HG02763 (cell line): ENCODE data around the gene MED12L.
"Not testable (repeated sequence)": the region's sequence is repeated elsewhere in the genome, so short reads cannot be mapped to it uniquely, and the experiment has no call there.

ENCODE experiments used
- ATAC-seq: cut with Tn5 transposase; IDR thresholded peaks from one replicate; pipeline ENCODE4 v1.9.1; 2021; ENCODE audit warnings: mild to moderate bottlenecking, moderate library complexity; ENCODE audit not compliant: unreplicated experiment

MED12L gene

DNA sequence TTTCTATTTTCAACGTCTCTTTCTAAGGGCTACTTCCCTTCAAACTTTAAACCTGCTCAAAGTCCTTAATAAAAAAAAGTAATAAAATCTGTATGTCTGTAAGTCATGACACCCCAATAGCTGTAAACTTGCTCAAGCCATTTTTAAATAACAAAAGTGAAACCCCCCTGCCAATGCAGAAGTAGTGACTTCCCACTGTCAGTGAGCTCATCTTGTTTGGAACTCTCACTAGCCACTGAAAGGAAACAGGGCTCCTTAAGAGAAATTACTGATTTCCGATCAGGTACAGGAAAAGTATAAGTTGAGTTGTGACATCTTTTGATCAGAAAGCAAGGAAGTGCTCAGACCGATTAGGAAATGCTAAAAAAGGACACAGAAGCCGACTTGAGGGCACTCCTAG, 145.2 kb downstream of the MED12L start:
- no peak for ATAC-seq

DNA sequence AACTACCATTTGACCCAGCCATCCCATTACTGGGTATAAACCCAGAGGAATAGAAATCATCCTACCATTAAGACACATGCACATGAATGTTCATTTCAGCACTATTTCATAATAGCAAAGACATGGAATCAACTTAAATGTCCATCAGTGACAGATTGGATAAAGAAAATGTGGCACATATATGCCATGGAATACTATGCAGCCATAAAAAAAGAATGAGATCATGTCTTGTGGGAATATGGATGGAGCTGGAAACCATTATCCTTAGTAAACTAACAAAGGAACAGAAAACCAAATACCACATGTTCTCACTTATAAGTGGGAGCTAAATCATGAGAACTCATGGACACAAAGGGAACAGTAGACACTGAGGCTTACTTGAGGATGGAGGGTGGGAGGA, 146.9 kb downstream of the MED12L start:
- ATAC-seq, result not testable (repeated sequence)

DNA sequence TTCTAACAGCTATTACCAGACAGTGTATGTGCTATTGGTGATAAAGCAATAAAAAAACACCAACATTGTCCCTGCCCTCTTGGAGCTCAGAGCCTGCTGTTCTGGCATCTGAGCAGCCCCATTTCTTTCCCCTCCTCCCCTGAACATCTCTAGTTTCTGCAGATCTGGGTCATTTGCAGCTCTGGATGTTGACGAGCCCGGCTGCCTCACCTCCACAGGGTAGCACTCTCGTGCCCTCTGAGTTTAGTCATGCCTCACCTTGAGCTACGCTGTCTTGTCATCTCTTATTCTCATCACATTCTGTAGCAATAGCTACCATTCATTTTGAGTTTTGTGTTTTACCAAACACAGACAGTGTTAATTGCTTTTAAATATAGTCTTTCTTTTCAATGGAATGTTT, 147.5 kb downstream of the MED12L start:
- ATAC-seq, result no peak

DNA sequence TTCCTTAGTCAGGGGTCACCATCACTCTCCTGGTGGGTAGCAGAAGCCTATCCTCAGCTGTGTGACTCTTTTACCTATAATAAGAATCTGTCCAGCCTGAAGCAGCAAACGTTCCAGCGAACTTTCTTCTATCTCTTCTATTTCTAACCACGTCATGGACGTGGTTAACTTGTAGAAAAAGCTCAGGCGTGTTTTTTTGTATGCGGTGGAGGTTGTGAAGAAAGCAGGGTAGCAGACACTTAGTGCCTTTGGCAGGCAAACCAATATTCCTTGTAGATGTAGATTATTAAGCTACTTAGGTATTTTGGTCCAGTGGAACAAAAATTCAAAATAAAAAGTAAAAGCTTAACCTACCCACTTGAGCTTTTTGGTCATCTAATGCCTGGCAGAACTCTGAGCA, 149.4 kb downstream of the MED12L start:
- no peak for ATAC-seq

DNA sequence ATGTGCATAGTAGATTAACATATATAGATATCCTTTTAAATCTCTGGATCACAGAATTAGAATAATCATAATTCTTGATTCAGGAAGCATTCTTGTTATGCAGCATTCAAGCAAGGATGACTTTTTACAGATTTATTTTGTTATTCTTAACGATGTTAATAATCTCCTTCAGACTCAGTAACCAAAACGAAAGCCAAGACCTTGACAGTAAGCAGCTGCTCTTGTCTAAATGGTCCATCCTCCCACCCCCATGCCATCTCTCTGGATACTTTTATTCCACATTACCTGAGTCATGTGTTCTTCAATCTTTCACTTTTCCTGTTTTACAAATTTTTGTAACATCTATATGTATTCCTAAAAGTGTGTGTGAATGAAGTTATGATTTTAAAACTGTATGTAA, 150.9 kb downstream of the MED12L start:
- no peak for ATAC-seq

DNA sequence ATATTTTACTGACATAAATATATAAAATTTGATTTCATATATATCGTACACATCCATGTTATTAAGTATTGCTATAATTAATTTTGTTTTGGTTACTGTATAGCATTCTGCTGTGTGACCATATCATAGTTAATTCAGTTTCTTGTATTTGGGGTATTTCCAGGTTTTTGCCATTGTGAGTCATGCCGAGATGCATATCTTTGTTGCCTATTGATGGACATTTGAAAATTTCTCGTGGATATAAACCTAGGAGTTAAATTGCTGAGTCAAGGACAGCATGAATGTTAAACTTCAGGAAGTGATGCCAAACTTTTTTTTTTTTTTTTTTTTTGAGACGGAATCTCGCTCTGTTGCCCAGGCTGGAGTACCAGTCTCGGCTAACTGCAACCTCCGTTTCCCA, 151.3 kb downstream of the MED12L start:
- ATAC-seq, result no peak

DNA sequence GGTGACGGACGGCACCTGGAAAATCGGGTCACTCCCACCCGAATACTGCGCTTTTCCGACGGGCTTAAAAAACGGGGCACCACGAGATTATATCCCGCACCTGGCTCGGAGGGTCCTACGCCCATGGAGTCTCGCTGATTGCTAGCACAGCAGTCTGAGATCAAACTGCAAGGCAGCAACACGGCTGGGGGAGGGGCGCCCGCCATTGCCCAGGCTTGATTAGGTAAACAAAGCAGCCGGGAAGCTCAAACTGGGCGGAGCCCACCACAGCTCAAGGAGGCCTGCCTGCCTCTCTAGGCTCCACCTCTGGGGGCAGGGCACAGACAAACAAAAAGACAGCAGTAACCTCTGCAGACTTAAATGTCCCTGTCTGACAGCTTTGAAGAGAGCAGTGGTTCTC, 156.5 kb downstream of the MED12L start:
- not testable (repeated sequence) for ATAC-seq

DNA sequence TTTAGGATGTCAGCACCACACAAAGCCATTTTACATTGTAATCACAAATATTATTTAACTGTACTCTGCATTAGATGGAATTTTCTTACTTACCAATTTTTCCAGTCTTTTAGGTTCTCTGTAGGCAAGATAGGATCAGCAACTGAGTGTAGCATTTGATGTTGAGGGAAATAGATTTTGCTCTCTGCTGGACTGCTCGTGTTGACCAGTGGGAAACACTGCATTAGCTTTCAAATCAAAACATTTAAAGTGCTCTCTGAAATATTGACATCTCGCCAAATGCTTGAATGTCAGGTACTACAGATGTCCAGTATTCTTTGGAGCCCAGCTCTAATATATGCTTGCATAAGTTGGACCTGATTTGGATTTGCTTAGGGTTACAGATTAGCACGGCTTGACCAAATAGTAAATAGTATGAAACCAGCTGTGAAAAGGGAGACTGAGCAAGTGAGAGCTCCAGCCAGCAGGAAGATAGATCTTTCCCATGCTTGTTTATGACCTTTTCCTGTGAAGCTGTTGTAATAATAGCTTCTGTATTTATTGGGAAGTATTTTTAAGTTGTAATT, 163.4 kb downstream of the MED12L start:
- ATAC-seq, result no peak

DNA sequence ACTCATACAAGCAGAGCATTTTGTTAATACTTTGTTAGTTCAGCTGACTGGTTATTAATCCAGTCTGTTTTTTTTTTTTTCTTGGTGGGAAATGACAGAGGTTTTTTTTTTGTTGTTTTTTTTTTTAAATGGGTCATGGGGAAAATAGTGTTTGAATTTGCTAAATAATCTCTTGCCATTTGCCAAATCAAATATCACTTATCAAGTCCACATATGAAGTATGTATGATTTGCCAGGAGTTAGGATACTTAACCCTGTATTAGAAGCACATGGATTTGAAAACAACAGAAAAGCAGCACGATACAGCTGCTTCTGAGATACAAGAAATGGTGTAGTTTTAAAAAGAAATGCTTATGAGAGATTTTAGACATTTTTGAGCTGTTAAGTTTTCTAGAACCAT, 171.3 kb downstream of the MED12L start:
- no peak for ATAC-seq

DNA sequence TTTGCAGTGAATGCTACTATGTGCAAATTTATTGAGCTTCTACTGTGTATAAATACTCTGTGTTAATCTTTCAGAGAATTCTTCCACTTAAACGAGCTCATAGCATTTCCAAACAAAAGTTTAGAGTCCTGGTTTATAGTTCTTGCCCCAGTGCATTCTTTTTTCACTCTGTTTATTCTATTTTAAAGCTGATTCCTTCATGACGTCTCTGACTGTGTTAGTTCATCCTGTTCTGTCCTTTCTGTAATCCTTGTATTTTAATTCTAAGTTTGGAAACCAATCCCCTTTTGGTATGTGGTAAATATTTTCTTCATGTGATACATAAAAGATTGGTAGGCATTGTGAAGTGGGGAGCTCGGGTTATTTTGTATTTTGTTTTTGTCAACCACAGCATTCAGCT, 174.2 kb downstream of the MED12L start:
- ATAC-seq, result no peak

DNA sequence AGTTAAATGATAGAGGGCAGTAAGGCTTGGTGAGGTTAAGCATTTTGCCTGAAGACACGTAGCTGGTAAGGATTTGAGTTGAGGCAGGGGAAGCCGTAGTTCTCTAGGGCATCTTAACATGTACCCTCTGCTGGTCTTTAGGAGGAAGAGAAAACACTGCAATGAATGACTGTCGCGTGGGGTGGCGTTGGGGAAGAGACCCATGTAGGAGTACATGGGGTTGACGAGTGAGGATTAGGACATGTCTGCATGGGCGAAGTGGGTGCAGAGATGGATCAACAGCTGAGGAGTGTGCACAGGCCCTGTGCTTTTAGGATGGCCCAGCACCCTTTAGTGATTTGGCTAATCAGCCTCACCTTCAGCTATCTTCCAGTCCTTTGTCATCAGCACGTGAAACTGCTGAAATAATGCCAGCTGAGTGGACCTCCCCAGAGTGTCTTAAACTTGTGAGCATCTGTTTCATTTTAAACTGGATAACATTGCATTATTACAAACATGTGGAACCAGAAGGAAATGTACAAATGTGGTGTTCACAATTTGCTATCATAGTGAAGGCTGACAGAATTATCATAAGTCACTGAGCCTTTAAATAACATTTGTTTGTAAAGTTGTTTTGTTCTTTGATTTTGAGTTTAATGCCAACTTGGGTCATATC, 177.5 kb downstream of the MED12L start:
- no peak for ATAC-seq

DNA sequence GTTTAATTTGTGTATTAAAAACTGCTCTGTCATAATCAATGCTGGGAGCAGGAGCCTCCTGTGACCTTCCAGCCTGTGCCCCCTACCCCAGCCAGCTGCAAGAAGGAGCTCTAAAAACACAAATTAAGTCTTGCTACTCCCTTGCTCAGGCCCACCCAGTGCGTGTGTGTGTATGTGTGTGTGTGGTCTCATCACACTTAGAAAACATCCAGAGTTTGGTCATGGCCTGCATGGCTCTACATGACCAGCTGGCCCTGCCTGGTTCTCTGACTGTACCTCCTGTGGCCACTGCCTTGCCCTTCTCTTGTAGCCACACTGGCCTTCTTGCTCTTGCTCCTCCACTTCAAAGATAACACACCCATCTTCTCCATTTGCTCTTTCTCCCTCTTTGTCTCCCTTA, 179.1 kb downstream of the MED12L start:
- no peak for ATAC-seq

DNA sequence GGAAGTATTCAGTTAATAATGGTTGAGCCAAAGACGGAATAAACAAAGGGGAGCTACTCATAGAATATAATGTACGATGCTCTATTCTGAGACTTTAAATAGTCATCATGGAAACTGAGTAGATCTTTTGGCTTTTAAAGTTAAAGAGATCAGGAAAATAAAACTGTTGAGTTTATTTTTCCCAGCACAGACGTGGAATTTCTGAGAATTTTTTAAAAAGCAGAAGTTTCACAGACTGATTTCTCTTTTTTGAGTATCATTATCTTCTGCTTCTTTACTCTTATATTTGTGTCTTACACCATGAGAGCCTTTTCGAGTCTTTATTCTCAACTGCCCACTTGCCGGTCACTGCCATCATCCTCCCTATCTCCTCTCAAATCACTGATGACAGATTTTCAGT, 179.7 kb downstream of the MED12L start:
- no peak for ATAC-seq

DNA sequence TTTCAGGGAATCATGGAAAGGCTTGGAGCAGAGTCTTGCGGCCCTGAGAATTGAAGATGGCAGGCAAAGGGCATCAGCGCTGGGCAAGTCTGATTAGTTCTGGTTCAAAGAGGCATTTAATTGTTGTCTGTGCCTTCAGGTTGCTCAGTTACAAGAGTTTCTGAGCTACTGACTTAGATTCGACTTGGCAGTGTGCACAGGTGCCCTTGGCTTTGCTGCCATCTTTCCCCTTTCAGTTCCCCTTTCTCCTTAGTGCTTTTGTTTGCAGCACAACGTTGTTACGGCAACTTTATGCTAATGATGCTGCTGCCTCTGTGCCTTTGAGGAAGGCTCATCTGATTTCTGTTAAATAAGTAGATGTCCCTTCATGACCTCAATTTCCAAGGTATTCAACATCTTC, 180.4 kb downstream of the MED12L start:
- peak; percentile 98 for ATAC-seq

DNA sequence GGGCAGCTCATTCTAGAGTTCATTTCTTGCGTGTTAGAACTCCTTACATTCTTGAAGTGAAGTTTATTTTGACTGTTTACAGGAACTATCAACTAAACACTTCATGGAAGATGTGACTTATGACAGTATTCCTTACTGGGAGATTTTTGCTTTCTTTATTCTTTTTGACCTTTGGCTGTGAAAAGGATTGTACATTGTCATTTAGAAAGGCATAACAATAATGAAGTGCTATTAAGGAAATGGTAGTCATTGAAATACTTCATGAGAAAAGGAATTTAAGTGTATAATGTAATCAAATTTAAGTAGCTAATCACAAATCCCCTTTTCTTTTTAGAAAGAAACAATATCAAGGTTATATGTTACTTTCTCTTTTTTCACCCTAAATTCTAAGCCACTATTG, 181.6 kb downstream of the MED12L start:
- ATAC-seq, result no peak

DNA sequence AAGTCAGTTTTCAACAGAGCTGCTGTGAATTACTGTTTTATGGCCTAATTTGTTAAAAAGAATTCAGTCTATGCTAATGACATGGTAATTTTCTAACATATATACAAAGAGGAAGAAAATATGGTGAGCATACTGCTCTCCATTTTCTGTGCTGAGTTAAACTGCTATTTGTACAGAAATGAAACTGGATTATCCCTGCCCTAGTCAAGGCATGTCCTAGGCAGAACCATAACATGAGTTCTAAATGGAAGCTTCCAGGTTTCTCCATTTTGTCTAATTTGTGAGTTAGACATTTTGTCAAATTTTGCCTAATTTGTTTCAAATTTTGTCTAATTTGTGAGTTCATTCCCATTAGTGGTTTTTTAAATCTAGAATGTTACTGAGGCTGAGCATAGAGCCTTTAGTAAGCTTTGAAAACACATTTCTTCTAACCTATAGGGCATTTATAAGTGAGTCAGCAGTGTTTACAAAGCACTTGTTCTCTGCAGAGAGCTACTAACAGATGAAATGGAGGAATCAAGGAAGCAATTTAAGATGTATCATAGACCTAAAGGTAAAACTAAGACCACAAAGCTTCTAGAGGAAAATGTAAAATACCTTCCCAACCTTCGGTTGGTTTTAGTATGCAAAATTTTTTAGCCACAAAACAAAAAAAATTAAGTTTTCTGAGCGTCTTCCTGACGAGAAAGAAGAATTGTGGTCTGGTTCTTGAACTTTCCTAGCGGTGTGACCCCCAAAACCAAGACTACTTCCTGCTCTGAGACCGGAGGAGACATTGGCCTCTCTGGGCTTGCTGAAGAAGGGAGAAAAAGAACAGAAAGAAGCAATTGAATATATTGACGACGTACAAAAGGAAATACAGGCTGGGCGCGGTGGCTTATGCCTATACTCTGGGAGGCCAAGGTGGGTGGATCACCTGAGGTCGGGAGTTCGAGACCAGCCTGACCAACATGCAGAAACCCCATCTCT, 183.1 kb downstream of the MED12L start:
- ATAC-seq, result peak; percentile 54

DNA sequence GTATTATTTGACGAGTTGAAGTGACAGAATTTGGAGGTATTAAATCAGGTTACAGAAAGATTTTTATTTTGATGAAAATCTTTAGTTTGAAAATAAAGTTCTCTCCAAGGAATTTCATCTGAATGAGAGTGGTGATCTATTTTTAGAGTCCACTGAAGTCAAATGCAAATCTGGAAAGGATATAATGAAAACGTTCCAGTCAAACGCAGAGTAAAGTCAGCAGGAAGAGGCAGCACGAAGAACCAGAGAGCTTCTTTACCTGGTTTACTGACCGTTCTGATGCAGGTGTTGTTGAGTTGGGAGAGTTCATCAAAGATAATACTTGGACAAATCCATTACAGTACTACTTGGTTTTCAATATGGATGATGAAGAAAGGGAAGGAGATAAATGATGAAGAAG, 184.2 kb downstream of the MED12L start:
- ATAC-seq, result no peak

DNA sequence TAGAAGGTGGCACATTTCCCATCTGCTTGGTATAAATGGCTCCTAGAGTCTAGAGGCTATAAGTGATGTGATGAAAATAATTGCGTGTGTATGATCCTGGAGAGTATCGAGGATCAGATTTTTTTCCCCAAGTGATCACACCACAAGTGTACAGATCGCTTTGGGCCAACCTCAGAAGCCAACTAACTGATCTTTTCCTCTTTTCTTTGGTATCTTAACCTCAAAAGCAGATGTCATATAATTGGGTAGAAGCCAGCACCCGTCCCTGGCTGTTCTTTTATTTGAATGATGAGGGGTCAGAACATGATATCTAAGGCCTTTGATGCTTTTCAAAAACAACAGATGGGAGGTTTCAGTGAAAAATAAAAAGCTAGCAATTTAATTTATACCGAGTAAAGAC, 189.6 kb downstream of the MED12L start:
- ATAC-seq, result no peak

DNA sequence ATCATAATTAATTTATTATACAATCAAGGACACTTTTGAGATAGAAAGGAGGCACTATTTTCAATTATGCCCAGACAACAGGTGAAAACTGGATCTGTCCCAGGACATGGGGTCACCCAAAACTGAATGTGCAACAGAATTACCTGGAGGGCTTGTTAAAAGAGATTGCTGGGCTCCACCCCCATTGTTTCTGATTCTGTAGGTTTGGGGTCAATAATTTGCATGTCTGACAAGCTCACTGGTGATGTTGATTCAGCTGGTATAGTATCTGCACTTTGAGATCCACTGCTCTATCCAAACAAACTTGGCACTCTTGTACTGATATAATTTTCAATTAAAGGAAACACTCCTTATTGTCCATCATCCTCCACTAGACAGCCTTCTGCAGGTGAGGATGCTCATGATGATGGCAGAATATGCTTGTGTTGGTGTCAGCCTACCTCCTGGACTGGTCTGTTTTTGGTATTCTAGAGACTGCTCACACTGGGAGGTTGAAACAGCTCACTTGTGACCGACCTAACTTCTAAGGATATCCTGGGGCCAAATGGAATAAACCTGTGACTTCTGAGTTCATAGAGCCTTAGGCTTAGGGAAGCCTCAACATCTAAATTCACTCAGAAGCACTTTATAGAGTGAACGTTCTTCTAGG, 190.7 kb downstream of the MED12L start:
- ATAC-seq, result no peak

DNA sequence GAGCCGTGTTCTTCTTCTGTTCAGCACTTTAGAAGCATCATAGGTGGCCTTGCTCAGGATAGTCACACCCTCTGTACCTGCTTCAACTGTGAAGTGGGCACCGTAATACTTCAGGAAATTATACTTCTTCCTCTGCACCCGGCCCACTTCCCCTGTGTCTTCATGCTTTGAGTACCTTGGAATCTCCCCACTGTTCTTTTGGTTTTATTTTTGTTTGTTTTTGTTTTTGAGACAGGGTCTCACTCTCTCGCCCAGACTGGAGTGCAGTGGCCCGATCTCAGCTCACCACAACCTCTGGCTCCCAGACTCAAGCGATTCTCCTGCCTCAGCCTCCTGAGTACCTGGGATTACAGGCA, 191.2 kb downstream of the MED12L start:
- no peak for ATAC-seq

DNA sequence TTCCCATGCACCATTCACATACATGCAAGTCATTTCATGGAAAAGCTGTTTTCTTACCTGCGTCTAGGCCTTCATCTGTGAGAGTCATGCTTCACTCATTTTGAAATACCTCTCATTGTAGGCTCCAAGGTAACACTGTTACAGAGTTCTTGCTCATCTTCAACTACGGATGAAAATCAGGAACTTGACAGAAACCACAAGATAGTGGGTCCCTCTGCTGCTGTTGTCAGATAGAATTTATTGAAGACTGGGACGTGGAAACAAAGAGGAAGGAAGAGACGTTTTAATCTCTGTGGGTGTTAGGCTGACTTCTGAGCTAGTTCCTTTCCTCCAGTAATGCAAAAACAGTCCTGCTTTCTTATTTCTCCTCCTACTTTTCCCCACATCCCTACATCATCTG, 192.8 kb downstream of the MED12L start, which contains the start of gene P2RY14:
Gene P2RY14, minus strand, starts transcription at position 313 of the 400 bp plus-strand sequence. CDS start 64,226 bp downstream, outside the sequence.
- no peak for ATAC-seq
